Measurements from ENCODE around the gene PPIF. TPM values are rescaled to one million over a fixed set of nuclear protein-coding genes. Genes with fewer than 3 reads are reported as not detected.

PPIF gene
- total RNA-seq, 2 experiments from 2014 or later: 55.7 to 121 TPM

DNA sequence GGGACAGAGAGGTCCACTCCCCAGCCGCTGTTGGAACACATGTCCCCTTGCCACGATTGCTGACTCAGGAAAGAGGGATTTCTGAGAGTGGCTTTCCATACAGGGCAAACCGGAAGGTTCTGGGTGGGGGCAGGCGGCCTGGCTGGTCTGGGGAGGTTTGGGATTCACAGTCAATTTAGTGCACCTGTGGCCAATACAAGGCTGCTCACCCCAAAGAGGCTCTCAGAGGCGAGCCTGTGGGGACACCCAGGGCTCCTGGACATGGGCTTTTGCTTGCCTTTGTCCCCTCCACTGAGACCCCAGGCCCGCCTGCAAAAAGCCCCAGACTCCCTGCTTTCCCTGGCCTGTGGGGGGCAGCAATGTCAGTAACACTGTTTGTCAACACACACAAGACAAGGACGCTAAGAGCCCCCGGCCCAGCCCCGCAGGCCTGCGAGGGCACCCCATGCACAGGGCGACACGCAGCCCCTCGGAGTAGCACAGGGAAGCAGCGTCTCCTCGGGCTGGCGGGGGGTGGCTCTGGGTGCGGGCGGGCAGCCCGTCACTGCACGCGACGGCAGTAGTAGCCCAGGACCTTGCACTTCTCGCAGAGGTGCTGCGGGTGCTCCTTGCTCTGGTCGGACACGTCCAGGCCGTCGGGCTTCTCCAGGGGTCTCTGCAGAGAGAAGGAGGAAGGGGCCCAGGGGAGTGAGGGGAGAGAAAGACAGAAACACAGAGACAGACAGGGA, 38.7 kb downstream of the PPIF start:
- no peak for DNase-seq (ENCODE audit: low spot score)
- no peaks in the 10 kb centered on the region for H3K36me3 ChIP-seq (ENCODE audit: insufficient read depth, low read length)
- TF ChIP-seq CTCF (conservative IDR thresholded peaks at IDR 0.05; ENCODE audit: low read length) (peak; percentile 45), EZH2phosphoT487 (IDR thresholded peaks at IDR 0.05; ENCODE audit: borderline replicate concordance, low read depth, low read length) (no peak)
- no peaks in the 10 kb centered on the region for H3K9me3 ChIP-seq (ENCODE audit: low read length)
- H3K9me2 ChIP-seq (ENCODE audit: insufficient read depth, low read length): no peaks in the 10 kb centered on the region
- no peak overlapping the region for H3K4me2 ChIP-seq (ENCODE audit: low read length)
- H4K20me1 ChIP-seq (ENCODE audit: insufficient read depth, low read length): no peaks in the 10 kb centered on the region
- no peaks in the 10 kb centered on the region for H3K79me2 ChIP-seq (ENCODE audit: insufficient read depth, low read depth, low read length)
- intact Hi-C loops (cut with micrococcal nuclease; ENCODE audit: unreplicated experiment): no loop called here
- no peak overlapping the region for H3K27ac ChIP-seq (ENCODE audit: low read depth, low read length, poor library complexity, severe bottlenecking)
- ChIA-PET CTCF (ENCODE audit: unreplicated experiment) (no interaction called here), POLR2A (no interaction called here)
- peaks cover 7% of the 10 kb centered on the region for H3K4me1 ChIP-seq (ENCODE audit: insufficient read depth, low read length, poor library complexity, severe bottlenecking)
- no peak overlapping the region for H3K4me3 ChIP-seq (ENCODE audit: low read depth, low read length, poor library complexity, severe bottlenecking)
- BruUV-seq (replicated peaks): no TSS peak
- no peak overlapping the region for H2AFZ ChIP-seq (ENCODE audit: low read length)

DNA sequence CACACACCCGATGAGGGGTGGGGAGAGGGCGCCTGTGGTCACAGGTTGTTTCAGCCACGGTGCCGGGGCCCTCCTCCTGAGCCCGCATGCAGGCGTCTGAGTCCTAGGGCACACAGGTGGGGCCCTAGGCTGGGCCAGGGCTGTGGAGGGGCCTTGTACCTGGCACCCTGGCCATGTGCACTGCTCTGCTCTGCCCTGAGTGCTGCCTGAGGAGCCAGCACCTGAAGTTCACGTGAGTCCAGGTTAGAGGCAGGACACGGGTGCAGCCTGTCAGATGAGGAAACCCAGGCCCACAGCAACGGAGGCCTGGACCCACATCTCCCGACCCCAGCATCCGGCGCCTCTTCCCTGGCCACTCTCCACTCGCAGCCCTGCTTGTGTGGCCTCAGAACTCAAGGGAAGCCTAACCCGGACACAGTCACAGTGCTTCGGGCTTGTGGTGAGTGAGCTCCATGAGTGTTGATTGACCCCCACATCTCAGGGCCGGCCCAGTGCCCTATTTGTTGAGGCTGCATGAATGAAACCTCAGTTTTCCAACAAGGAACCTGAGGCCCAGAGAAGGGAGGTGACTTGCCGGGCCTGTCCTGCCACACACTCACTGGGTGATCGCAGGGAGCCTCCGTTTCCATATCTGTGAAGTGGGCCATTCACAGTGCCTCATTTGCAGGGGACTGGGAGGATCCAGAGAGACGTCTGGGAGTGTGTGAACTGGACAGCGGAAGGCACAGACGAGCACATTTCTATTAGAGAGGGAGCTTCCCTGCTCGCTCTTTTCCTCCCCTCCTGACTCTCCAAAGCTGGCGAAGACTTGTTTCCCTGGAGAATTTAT, 39.6 kb downstream of the PPIF start:
- H3K27ac ChIP-seq (ENCODE audit: low read depth, low read length, poor library complexity, severe bottlenecking): no peak overlapping the region
- H3K4me1 ChIP-seq (ENCODE audit: insufficient read depth, low read length, poor library complexity, severe bottlenecking): peaks cover 7% of the 10 kb centered on the region
- no peaks in the 10 kb centered on the region for H3K36me3 ChIP-seq (ENCODE audit: insufficient read depth, low read length)
- H3K4me3 ChIP-seq (ENCODE audit: low read depth, low read length, poor library complexity, severe bottlenecking): no peak overlapping the region
- no peak for DNase-seq (ENCODE audit: low spot score)
- H3K4me2 ChIP-seq (ENCODE audit: low read length): no peak overlapping the region
- TF ChIP-seq CTCF (conservative IDR thresholded peaks at IDR 0.05; ENCODE audit: low read length): no peak
- no peak for TF ChIP-seq EZH2phosphoT487 (IDR thresholded peaks at IDR 0.05; ENCODE audit: borderline replicate concordance, low read depth, low read length)
- POLR2A ChIA-PET: interaction anchor here (0.5 kb wide), 1 partner anchor 1041 kb away, joined by 3 read pairs; no protein-coding TSS in a partner anchor
- H4K20me1 ChIP-seq (ENCODE audit: insufficient read depth, low read length): no peaks in the 10 kb centered on the region
- no peaks in the 10 kb centered on the region for H3K9me2 ChIP-seq (ENCODE audit: insufficient read depth, low read length)
- no peaks in the 10 kb centered on the region for H3K9me3 ChIP-seq (ENCODE audit: low read length)
- CTCF ChIA-PET (ENCODE audit: unreplicated experiment): no interaction called here
- intact Hi-C loops (cut with micrococcal nuclease; ENCODE audit: unreplicated experiment): no loop called here
- H2AFZ ChIP-seq (ENCODE audit: low read length): no peak overlapping the region
- H3K79me2 ChIP-seq (ENCODE audit: insufficient read depth, low read depth, low read length): no peaks in the 10 kb centered on the region
- no TSS peak for BruUV-seq (replicated peaks)
